ENCODE measurements around the gene ALK. TPM values are rescaled to one million over a fixed set of nuclear protein-coding genes. Genes with fewer than 3 reads are reported as not detected.

The ALK gene
- total RNA-seq, 2 donors from 2014 or later, result 0.19 TPM; not detected in 1

GRCh38 chr2:29810956-29811355, 110.4 kb downstream of the ALK start:
- Histone ChIP-seq H3K9me3 (no peaks in the 10 kb centered on the region), H3K27ac (no peak overlapping the region), H3K9ac (ENCODE audit: low read depth in 2 of 2, low read length in 2 of 2) (no peak overlapping the region), H3K36me3 (no peaks in the 10 kb centered on the region), H3K27me3 (no peaks in the 10 kb centered on the region), H3K4me3 (no peak overlapping the region), H3K4me1 (no peaks in the 10 kb centered on the region)
- intact Hi-C loops (cut with DNase I), result no loop called here
- no peak for DNase-seq
- no peak for TF ChIP-seq CTCF (IDR thresholded peaks at IDR 0.05)

- TF ChIP-seq CTCF (IDR thresholded peaks at IDR 0.05), result no peak
- Histone ChIP-seq H3K4me1 (no peaks in the 10 kb centered on the region), H3K9me3 (no peaks in the 10 kb centered on the region), H3K27ac (no peak overlapping the region), H3K9ac (ENCODE audit: low read depth in 2 of 2, low read length in 2 of 2) (no peak overlapping the region), H3K36me3 (no peaks in the 10 kb centered on the region), H3K4me3 (no peak overlapping the region), H3K27me3 (no peaks in the 10 kb centered on the region)
- intact Hi-C loops (cut with DNase I), result no loop called here
- DNase-seq, result no peak
Observed at GRCh38 chr2:29808321-29808720, 113.1 kb downstream of the ALK start.

DNA sequence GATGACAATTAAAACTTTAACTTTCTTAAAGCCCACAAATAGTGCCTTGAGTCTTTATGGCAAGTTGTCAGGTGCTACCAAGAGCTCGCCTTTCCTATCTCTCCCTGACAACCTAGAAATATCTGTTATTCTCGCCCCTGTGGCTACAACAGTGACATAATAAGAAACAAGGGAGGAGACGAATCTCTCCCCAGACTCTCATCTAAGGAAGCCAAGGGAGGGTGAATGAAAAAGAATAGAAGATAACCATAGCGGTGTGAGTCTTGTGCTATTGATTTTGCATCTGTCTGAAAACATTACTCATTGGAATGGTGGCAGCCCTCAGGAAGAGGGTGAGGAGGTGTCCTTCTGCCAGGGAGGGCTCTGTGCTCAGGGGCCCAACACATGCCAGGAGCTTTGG, 114.3 kb downstream of the ALK start:
- H3K4me3 ChIP-seq, result no peak overlapping the region

DNA sequence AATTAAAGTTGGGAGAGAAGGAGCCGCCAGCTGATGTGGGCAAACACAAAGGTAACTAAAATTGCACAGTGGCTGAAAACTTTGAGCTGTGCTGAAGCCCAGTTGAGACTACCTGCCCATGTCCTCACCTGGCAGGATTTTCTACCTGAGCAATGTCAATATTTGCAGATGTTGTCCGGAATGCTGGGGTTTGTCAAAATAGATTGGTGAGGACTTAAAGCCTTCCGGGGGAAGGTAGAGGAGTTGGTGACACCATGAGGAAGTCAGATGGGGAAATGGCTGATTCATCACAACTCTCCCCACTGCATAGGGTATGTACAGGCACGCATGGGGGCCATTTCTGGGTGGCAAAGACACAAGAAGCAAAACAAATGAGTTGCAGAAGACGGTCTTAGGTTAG, 114.9 kb downstream of the ALK start:
- Histone ChIP-seq H3K27ac (no peak overlapping the region), H3K9me3 (no peaks in the 10 kb centered on the region), H3K9ac (ENCODE audit: low read depth in 2 of 2, low read length in 2 of 2) (no peak overlapping the region), H3K4me1 (no peaks in the 10 kb centered on the region), H3K4me3 (no peak overlapping the region), H3K27me3 (no peaks in the 10 kb centered on the region), H3K36me3 (no peaks in the 10 kb centered on the region)
- intact Hi-C loops (cut with DNase I), result no loop called here
- no peak for TF ChIP-seq CTCF (IDR thresholded peaks at IDR 0.05)
- no peak for DNase-seq

More for the DNA sequence above, 114.3 kb downstream of the ALK start:
- Histone ChIP-seq H3K4me1 (no peaks in the 10 kb centered on the region), H3K36me3 (no peaks in the 10 kb centered on the region), H3K9me3 (no peaks in the 10 kb centered on the region), H3K9ac (ENCODE audit: low read depth in 2 of 2, low read length in 2 of 2) (no peak overlapping the region), H3K27me3 (no peaks in the 10 kb centered on the region), H3K27ac (no peak overlapping the region)
- DNase-seq, result no peak
- intact Hi-C loops (cut with DNase I), result no loop called here
- no peak for TF ChIP-seq CTCF (IDR thresholded peaks at IDR 0.05)

- intact Hi-C loops (cut with DNase I), result no loop called here
- no peak overlapping the region for H3K9ac ChIP-seq (ENCODE audit: low read depth in 2 of 2, low read length in 2 of 2)
- no peak for TF ChIP-seq CTCF (IDR thresholded peaks at IDR 0.05)
- H3K27me3 ChIP-seq, result no peaks in the 10 kb centered on the region
- no peak overlapping the region for H3K4me3 ChIP-seq
- no peaks in the 10 kb centered on the region for H3K36me3 ChIP-seq
- H3K9me3 ChIP-seq, result no peaks in the 10 kb centered on the region
- H3K4me1 ChIP-seq, result no peaks in the 10 kb centered on the region
- no peak overlapping the region for H3K27ac ChIP-seq
- no peak for DNase-seq
Observed at GRCh38 chr2:29804671-29805070, 116.7 kb downstream of the ALK start.

GRCh38 chr2:29803537-29803936, 117.8 kb downstream of the ALK start:
- H3K27ac ChIP-seq, result no peak overlapping the region
- no peak for TF ChIP-seq CTCF (IDR thresholded peaks at IDR 0.05)
- no peak for DNase-seq
- no peak overlapping the region for H3K4me3 ChIP-seq
- intact Hi-C loops (cut with DNase I), result no loop called here
- no peaks in the 10 kb centered on the region for H3K9me3 ChIP-seq
- no peaks in the 10 kb centered on the region for H3K27me3 ChIP-seq
- no peaks in the 10 kb centered on the region for H3K36me3 ChIP-seq
- no peaks in the 10 kb centered on the region for H3K4me1 ChIP-seq
- H3K9ac ChIP-seq (ENCODE audit: low read depth in 2 of 2, low read length in 2 of 2), result no peak overlapping the region

Data from colonic mucosa (tissue), 4 donors.